A172 (cell line): ENCODE results near the gene TBC1D14. TPM values are rescaled to one million over a fixed set of nuclear protein-coding genes. Genes with fewer than 3 reads are reported as not detected.
A peak's percentile ranks its signal among the peaks of the same experiment; 100 is the strongest.

ENCODE experiments used
- DNase-seq: peaks from one replicate; pipeline ENCODE4 v3.0.0-alpha.2; 2015; ENCODE audit warnings: low spot score
- total RNA-seq: library from RNA; depleted of rRNA; stranded (reverse); fragments of >200 nt; shearing (Covaris generic); gene quantifications from 2 replicates; pipeline ENCODE4 v1.2.3, GENCODE V29; 2014

The TBC1D14 gene
- total RNA-seq, 1 experiment from 2014 or later: 59.1 TPM

DNA sequence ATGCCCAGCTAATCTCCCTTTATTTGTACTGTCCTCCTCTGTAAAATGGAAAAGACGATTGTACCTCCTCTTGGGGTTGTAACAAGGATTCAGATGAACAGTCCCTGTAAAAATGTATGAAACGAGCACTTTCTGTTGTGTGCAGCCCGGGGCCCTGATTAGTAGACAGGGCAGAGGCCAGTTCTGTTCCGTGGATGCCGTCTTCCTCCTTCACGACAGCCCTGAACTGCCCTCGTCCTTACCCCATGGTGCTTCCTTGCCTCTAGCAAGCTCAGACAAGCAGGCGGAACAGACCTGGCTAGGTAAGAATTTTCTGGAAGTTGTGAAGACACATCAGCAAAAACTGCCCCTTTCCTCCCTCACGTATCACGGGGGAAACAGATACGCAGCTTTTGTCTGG, 111.2 kb downstream of the TBC1D14 start:
- no peak for DNase-seq

DNA sequence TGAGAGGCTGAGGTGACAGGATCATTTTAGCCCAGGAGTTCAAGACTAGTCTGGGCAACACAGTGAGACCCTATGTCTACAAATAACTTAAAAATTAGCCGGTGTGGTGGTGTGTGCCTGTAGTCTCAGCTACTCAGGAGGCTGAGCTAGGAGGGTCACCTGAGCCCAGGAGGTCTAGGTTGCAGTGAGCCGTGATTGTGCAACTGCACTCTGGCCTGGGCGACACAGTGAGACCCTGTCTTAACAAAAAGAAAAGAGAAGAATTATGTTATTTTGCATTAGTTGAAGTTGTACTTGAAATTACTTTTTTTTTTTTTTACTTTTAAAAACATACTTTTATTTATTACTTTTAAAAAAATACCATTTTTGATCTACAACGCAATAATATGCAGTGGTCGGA, 111.7 kb downstream of the TBC1D14 start:
- no peak for DNase-seq

DNA sequence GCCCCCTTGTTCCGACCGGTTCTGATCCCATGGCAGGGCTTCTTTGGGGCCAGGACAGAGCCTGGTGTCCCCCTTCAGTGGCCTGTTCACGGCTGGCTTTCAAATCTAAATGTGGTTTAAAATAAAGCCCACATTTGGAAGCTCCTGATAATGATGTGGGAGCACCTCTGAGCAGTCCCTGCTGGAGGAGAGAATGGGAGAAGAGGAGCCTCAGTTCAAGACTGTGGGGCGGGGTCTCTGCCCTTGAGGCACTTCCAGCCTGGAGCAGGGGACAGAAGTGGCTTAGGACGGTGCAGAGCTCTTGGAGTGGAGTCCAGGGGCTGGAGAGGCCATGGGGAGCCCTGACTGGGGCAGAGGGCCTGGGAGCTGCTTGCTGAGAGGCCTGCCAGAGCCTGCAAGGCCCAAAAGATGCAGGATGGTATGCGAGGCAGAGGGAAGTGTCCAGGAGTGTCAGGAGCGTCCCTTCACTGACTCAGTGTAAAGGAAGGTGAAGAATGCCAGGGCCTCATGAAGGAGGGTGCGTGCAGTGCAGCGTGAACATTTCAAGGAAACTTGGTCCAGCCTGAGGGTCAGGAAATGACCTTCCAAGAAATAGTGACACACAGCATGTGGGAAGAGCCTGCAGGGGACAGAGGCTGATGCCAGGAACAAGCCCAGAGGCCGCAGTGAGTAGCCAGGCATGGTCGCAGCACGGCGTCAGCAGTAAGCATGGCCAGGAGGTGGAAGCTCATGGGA, 112.5 kb downstream of the TBC1D14 start:
- DNase-seq: peak; percentile 90

DNA sequence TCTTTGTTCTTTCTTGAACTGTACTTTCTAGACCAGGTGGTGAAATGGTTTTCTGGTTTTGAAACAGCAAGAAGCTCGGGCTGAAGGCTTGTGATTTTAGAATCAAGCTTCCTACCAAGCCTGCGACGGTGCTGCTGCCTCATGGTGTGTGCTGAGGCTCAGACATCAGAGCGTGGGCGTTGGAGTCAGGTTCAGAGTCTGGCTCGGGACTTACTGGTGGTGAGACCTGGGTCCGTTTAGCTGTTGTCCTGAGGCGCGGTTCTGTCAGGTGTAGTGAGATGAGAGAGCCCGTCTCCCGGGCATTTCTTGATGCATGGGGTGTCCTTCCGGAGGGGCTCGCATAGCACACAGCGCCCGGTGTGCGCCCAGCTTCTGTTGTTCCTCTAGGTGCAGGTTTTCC, 113.9 kb downstream of the TBC1D14 start:
- DNase-seq: no peak

DNA sequence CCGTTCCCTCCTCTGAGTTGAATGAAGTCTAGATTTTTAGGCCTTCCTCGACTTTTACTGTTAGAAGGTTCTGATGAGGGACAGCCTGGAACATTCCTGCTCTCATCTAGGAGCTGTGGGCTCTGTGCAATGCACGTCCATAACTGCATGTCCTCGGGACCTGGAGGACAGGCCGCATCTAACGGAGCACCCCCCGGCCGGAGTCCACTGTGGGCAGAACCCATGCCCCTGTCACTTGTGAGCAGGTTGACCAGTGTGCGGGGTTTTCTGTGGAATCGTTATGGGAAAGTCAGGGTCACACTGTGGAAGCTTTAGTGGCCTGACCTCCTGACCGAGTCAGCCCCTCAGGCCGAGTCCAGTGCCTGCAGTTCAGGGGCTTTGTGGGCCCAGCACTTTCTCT, 114.3 kb downstream of the TBC1D14 start:
- DNase-seq: no peak

DNA sequence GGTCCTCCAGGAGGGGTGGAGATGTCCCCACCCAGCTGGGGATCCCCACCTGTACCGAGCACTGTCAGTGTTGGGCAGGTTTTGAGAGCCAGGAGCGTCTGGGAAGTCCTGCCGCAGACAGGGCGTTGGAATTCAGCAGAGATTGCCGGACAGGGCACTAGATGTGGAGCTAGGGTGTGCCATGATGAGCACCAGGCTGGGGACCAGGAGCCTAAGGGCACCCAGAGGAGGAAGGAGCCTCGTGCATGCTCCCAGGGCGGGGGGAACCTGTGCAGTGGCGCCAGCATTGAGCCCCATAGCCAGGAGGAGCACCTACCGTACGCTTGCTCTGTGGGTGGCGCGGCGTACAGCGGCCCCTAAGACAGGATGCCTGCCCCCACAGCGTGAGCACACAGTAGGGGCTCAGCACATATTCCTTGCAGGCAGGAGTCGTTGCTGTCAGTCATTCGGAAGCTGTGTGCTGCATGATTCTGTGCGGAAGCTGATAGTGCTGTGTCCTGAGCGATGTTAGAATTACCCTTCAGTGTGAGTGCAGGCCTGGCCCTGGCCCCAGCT, 114.8 kb downstream of the TBC1D14 start:
- DNase-seq: no peak

DNA sequence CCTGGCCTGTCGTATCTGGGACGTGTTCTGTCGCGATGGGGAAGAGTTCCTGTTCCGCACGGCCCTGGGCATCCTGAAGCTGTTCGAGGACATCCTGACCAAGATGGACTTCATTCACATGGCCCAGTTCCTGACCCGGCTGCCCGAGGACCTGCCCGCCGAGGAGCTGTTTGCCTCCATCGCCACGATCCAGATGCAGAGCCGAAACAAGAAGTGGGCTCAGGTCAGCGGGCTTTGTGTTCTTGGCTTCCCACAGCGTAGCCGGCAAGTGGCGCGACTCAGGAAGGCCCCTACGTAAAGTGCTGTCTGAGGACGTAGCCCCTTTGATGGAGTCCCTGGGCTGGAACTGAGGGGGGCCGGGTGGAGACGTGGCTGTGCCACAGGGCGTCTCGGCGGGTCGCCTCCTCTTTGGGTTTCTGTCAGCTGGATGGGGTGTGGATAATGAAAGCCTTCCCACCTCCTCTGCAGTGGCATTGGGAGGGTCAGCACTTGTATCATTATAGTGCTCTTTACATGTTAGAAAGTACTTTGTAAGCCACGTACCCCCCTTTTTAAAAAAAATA, 115.5 kb downstream of the TBC1D14 start:
- no peak for DNase-seq

DNA sequence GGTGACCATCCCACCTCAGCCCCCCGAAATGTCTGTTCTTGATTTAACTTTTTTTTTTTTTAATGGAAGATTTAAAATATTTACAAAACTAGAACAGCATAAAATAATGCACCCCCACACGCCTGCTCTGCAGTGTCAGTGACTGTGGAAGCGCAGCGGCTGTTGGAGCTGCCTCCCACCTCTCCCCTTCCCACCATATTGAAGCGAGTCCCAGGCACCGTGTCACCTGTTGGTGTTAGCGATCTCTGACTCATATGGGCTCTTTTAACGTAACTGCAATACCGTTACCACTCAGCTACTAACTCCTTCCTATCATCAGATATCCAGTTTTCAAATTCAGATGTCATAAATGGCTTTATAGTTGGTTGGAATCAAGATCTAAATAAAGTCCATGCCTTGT, 116.5 kb downstream of the TBC1D14 start:
- no peak for DNase-seq

DNA sequence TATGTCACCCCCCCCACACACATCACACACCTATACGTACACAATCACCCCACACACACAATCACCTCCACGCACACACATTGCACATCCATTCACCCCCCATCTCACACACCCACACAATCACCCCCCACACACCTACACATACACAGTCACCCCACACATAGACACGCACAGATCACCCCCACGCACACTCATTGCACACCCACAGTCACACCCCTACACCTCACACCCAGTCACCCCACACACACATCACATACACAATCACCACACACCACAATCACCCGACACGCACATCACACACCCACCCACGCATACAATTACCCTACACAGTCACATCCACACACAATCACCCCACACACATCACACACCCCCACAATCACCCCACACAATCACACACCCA, 117.7 kb downstream of the TBC1D14 start:
- DNase-seq: no peak

DNA sequence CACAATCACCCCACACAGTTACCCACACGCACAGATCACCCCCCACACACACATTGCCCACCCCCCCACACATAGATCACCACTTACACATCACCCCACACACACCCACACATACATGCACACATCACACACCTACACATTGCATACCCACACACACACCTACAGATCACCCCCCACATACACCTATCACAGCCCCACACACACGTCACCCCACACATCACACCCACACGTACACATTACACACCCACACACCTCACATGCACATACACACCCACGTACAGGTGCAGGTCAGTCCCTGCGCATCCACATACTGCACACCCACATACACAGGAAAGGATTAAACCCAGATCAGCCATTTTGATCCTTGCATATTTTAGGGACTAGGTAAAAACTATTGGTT, 118.3 kb downstream of the TBC1D14 start:
- no peak for DNase-seq

DNA sequence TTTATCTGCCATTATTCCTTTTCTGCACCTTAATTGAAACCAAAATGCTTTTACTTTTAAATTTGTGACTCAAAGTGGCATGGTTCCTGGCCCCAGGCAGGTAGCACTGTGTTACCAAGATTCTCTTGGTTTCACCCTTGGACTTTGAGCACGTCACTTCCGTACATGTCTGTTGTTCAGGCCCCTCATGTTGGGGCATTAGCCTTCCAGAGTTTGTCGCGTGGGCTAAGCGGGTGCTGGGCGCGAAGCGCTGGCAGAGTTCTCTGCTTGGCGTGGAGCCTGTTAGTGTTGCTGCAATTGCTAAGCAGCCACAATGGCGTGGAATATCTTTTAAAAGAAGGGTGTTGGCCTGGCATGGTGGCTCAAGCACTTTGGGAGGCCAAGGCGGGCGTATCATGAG, 119.6 kb downstream of the TBC1D14 start:
- DNase-seq: no peak

DNA sequence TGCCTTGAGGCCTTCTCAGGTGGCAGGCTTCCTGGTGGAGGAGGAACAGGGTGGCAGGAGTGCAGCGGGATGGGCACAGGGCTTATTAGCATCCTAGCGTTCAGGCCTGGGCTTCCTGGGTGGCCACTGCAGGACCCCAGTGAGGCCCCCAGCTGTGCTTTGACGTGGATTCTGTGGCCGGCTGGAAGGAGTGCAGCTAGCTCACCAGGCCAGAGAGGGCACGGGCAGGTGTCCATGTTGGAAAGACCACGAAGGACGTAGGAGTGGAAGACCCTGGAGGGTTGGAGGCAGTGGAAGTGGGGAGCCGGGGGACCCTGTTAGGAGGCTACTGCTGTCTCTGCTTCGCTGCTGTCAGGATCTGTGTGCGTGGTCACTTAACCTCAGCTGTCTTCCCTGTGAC, 120.3 kb downstream of the TBC1D14 start:
- no peak for DNase-seq

DNA sequence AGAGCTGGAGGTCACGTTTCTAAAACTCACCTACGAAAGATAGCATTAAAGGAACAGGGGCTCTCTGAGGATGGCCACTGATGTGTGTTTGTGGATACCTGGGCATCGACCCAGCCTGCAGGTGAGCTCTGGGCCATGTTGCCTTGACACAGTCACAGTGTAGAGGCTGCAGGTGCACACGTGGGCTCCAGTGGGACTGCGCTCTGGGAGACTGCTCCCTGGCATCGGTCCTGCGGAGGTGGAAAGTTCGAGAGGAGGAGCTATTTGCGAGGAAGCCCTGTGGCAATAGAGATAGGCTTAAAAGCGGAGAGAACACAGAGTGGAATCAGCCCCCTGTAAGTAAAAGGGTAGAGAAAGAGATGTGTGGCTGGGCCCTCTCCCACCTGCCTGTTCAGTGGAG, 121.2 kb downstream of the TBC1D14 start:
- DNase-seq: no peak

DNA sequence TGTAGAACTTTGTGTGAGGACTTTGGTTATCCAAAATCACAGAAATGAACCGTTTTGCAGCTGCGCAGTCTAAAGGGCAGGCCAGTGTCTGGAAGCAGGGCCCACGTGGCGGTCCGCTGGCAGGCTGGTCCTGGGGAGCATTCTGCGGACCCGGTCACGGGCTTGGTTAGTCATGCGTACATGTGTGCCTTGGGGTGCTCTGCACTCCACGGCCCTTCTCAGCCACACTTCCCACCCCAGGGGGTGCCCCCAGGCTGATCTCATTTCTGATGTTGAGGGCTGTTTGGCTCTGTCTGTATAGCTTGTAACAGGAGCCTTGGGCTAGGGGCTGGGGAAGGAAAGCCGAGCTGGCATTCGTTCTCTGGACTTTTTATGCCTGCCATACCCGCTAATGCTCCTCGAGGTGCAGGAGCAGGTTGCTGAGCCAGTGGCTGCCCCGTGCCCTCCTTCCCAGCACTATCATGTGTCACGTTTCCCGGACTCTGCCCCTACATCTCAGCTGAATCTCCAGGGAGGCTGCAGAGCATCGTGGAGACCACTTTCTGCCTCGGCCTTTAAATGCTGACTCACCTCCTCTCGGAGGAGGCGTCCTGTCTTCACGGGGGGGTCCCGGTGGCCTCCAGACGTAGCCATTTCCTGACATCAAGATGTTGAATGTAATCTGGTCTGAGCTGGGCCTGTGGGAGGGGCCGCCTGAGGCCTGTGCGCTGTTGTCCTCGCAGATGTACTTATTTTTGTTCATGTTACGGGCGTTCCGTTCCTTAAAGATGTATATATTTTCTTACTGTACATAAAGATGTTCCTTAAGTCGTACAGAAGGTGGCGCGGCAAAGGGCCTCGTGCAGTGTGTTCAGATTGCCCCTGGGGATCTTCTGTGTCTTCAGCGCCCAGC, 122.2 kb downstream of the TBC1D14 start:
- DNase-seq: no peak

DNA sequence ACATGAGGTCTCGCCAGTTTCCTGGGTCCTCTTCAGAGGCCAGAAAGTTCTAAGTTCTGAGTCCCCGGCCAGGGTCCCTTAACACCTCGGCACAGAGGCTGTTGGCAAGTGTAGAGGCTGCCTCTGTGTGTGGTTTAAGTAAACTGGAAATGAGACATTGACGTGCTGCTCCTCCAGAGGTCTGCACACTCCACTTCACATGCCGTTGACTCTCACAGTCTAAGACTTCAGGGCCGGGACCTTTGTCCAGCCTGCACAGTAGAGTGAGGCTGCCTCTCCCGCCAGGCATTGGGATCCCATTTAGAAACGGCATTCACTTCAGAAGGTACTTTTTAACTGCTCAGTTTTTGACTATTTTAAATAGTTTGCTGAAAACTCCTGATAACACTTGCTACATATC, 123.0 kb downstream of the TBC1D14 start:
- DNase-seq: no peak

DNA sequence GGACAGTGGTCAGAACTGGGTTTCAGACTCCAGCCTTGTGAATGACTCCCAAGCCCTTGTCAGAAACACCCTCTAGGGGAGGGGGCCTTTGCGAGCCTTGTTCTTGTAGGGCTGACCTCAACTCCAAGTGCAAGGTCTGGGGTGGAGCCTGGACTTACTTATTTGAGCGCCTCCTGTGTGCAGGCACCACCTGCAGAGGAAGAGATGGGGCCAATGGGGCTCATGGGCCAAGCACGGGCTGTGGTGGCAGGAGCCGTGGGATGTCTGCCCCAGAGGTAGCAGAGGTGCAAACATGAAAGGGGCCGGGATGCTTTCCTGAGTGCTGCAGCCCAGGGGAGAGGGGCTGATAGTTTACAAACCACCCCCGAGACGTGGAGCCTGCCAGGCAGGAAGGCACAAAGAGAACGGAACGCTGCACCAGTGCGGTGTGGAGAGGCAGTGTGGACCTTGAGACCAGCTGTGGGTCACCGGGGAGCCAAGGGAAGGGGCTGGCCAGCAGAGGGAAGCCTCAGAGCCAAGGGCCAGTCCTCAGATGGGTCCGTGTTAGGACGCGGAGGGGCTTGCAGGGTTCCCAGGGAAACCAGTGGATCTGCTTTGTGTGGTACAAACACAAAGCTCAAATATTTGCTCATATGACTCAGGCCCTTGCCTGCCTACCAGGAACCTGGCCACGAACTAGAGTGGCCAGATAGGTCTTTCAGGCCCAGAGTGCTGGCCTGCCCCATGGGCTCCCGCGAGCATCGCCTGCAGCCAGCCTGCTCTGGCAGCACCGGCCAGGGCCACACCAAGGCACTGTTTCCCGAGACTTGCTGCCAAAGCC, 124.8 kb downstream of the TBC1D14 start:
- no peak for DNase-seq

DNA sequence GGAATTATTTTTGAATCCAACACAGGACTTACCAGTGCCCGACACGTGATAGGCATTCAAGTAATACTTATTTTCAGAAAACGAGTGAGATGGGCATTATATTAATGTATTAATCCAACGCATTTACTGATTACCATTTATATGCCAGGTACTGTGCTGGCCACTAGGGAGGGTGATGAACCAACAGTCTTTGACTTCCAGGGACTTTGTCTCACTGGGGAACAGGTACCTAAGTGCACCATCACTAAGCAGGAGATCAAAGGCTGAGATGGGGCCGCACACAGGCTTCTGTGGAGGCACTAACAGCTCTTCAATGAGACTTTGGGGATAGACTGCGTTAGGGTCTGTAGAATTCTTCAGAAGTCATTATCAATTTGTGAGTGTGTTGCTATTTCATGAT, 127.8 kb downstream of the TBC1D14 start:
- DNase-seq: no peak

DNA sequence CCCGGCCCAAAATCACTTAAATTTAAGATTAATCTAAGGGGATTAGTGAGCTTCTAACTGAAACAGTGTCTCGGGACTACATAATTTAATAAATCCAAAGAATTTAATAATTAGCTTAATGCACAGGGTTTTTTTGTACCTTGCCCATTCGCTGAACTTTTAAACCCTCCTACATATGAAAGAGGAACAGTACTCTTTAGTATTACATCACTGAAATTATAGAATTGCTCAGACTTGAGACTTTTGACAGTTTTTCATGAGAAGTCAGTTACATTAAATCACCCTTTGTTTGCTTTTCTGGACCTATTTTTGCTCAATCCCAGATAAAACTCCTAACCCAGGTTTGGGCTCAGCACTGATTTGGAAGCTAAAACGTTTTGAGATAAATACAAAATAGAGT, 131.1 kb downstream of the TBC1D14 start:
- no peak for DNase-seq

DNA sequence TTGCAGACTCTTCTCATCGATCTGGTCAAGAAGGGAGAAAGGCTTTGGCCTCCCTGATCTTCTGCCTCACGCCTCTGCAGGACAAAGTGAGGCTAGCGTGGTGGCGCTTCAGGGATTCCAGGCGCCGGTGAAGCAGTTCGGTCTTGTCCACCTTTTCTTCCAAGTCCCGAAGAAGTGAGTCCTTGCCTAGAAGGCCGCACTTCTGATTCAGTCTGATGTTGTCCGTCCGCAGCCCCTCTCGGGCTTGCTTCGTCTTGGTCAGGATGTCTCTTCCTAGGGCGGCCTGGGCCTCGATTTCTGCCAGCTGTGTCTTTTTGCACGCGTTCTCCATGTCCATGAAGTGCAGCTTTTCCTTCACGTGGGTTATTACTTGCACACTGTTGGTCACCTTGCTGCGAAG, 131.6 kb downstream of the TBC1D14 start:
- no peak for DNase-seq

DNA sequence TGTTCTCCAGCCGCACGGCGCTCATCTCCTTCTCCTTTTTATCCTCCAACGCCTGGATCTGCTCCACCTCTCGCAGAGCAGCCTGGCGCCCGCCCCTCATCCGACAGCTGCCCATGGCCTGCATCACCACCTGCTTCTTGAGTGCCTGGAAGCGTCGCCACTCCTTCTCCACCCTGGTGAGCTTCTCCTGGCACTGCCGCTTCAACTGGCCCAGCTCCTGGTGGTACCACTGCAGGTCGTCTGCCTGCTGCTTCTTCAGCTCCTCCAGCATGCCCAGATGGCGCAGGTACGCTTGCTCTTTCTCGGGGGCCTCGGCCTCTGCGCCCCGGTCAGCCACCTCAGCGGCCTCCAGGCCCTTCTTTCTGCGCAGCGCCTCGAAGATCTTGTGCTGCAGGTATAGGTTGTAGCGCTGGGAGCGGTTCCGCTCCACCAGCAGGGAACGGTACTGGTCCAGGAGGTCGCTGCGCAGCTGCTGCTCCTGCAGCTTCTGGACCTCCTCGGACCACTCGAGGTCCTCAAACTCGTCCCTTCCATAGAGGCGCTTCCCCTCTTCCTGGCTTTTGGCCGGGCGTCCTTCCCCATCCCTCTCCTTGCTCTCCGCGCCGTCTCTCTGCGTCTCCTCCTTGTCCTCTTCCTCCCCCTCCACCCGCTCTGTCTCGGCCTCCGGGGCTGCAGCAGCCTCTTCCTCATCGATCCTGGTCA, 132.3 kb downstream of the TBC1D14 start:
- DNase-seq: no peak
